Mucosa of gallbladder (tissue), 1 donor: ENCODE results near the gene ANKZF1. TPM values are rescaled to one million over a fixed set of nuclear protein-coding genes. Genes with fewer than 3 reads are reported as not detected.
"Not testable (repeated sequence)": the region's sequence is repeated elsewhere in the genome, so short reads cannot be mapped to it uniquely, and the experiment has no call there.

Experiments
- DNase-seq: peaks from one replicate; pipeline ENCODE4 v3.0.0-alpha.2; 2020; ENCODE audit warnings: low spot score
- total RNA-seq: library from RNA; stranded (reverse); gene quantifications from one replicate; pipeline ENCODE4 v1.2.1, GENCODE V29; 2021
- donor health status: DM: no; HTN: no; CAD: no.

ANKZF1 gene, protein sequence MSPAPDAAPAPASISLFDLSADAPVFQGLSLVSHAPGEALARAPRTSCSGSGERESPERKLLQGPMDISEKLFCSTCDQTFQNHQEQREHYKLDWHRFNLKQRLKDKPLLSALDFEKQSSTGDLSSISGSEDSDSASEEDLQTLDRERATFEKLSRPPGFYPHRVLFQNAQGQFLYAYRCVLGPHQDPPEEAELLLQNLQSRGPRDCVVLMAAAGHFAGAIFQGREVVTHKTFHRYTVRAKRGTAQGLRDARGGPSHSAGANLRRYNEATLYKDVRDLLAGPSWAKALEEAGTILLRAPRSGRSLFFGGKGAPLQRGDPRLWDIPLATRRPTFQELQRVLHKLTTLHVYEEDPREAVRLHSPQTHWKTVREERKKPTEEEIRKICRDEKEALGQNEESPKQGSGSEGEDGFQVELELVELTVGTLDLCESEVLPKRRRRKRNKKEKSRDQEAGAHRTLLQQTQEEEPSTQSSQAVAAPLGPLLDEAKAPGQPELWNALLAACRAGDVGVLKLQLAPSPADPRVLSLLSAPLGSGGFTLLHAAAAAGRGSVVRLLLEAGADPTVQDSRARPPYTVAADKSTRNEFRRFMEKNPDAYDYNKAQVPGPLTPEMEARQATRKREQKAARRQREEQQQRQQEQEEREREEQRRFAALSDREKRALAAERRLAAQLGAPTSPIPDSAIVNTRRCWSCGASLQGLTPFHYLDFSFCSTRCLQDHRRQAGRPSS
- total RNA-seq, result 74.4 TPM

DNA sequence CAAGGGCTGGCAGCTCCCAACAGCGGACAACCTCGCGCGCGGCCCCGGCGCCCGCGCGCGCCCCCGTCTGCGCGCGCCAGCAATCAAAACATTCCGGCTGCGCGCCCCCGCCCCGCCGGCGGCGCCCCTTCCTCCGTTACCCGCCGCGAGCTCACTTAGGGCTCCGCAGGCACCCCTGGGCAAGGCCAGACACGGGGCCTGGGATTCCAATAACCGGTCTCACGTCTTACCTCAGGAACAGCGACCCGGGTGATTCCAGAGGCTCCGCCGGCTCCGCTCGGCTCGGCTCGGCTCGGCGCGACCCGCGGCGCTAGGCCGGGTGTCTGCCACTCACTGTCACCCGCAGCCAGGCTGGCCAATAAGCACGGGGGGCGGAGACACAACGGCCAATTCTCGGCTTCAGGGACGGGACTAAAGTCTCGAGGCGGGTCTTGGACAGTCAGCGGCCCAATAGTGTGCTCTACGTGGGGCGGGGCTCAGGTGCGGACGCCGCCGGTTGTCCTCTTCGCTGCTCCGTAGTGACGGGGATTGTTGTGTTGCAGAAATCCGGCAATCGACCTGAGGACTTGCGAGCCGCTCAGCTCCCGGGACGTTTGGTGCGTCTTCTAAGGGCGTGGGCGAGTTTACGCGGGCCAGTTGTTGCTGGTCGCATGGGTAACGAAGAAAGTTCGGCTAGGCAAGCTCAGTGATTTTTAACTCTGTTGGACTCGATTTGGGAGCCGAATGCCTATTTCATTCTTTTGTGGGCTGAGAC is at the start of gene ANKZF1, which contains the start of gene ATG9A:
TSS of gene ANKZF1 (plus strand) at position 502 of the 754 bp plus-strand sequence. CDS start 452 bp downstream, outside the sequence.
TSS of gene ATG9A (minus strand) at position 332 of the 754 bp plus-strand sequence. CDS start 1,612 bp downstream, outside the sequence.
- DNase-seq, result peak; percentile 99

DNA sequence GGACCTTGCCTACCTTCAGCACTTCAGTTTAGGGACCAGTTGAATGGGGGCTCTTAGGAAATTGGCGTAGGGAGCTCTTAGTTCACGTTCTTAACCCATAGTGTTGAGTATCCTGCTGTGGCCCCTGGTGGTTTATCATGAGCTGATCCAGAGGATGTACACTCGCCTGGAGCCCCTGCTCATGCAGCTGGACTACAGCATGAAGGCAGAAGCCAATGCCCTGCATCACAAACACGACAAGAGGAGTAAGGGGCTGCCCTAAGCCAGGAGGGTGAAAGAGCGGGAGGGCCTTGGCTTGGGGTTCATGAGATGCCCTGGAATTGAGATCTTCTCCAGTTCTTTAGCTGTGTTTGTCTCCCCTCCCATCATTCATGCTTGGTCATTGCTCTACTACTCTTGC is 48.6 kb upstream of the ANKZF1 start:
- DNase-seq, result no peak

DNA sequence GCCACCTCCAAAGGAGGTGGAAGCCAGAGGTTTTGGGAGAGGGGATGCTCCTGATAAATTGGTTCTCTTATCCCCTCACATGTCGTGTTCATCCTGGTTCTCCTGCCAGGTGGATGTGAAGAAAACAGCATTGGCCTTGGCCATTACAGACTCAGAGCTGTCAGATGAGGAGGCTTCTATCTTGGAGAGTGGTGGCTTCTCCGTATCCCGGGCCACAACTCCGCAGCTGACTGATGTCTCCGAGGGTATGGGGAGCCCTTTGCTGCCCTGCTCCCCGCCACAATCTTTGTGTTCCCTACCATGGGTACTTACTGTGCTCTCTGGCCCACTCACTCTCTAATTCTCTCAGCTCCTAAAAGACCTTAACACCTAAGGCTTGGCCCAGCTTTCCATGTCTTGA is 48.1 kb upstream of the ANKZF1 start:
- DNase-seq, result no peak

DNA sequence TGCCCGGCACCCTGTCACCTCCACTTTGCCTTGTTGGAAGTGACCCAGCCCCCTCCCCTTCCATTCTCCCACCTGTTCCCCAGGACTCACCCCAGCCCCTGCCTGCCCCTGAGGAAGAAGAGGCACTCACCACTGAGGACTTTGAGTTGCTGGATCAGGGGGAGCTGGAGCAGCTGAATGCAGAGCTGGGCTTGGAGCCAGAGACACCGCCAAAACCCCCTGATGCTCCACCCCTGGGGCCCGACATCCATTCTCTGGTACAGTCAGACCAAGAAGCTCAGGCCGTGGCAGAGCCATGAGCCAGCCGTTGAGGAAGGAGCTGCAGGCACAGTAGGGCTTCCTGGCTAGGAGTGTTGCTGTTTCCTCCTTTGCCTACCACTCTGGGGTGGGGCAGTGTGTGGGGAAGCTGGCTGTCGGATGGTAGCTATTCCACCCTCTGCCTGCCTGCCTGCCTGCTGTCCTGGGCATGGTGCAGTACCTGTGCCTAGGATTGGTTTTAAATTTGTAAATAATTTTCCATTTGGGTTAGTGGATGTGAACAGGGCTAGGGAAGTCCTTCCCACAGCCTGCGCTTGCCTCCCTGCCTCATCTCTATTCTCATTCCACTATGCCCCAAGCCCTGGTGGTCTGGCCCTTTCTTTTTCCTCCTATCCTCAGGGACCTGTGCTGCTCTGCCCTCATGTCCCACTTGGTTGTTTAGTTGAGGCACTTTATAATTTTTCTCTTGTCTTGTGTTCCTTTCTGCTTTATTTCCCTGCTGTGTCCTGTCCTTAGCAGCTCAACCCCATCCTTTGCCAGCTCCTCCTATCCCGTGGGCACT is 47.1 kb upstream of the ANKZF1 start:
- no peak for DNase-seq

DNA sequence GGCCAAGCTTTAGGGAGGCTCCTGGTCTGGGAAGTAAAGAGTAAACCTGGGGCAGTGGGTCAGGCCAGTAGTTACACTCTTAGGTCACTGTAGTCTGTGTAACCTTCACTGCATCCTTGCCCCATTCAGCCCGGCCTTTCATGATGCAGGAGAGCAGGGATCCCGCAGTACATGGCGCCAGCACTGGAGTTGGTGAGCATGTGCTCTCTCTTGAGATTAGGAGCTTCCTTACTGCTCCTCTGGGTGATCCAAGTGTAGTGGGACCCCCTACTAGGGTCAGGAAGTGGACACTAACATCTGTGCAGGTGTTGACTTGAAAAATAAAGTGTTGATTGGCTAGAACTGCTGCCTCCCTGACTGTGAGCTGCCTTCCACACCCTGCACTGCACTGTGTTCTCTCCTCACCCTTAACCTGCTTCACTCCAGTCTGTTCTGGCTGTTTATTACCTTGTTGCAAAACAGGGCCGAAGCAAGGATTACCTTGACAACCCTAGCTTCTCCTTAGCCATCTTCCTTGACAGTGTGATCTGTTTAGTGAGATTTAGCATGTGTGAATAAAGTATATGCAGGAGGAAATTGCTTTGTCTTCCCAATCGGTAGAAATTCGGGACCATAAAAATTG is 46.3 kb upstream of the ANKZF1 start:
- DNase-seq, result no peak

DNA sequence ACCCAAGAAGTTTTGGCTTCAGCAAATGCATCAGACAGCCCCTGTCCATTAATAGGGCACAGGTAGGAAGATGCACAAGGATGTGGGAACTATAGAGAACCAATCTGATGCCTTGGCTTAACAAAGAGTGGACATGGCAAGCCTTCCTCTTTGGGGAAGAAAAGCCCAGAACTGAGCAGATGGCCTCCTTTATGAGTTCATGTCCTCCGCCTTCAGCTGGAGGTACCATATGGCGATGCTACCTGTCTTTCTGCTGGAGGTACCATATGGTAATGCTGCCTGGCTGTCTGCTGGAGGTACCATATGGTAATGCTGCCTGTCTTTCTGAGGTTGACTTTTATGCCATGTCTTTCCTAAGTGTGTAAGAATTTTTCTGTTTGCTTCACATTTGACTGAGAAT is 45.5 kb upstream of the ANKZF1 start:
- no peak for DNase-seq

DNA sequence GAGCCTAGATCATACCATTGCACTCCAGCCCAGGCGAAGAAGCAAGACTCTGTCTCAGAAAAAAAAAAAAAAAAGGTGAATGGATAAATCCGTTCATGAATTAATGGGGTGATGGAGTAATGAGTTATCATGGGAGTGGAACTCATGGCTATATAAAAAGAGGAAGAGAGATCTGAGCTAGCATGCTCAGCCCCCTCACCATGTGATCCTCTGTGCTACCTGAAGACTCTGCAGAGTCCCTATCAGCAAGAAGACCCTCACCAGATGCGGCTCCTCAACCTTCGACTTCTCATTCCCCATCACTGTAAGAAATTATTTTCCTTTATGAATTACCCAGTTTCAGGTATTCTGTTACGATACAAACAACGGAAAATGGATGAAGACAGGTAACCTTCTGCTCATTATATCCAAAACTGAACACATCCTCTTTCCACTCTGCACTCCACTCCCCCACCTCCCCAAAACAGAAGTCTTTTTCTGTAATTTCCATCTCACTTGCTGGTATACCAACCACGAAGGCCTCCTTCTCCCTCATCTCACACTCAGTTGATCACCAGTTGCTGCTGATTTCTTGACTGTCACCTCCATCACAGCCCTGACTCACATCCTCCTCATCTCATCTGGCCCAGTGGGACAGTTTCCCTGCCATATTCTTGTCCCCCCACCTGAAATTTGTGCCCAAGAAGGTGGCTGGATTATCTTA is 42.7 kb upstream of the ANKZF1 start:
- DNase-seq, result no peak

DNA sequence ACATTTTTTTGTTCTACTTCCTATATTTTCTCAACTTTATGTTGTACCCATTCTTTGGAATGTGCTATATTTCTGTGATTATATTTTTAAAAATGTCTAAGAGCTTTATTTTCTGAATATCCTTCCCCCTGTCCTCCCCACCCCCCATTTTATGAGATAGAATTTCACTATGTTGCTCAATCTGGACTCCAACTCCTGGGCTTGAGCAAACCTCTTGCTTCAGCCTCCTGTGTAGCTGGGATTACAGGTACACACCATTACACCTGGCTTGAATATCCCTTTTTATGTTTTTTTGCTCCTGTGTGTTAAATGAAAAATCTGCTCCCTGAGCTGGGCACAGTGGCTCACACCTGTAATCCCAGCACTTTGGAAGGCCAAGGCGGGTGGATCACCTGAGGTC is 32.2 kb upstream of the ANKZF1 start:
- DNase-seq, result no peak

DNA sequence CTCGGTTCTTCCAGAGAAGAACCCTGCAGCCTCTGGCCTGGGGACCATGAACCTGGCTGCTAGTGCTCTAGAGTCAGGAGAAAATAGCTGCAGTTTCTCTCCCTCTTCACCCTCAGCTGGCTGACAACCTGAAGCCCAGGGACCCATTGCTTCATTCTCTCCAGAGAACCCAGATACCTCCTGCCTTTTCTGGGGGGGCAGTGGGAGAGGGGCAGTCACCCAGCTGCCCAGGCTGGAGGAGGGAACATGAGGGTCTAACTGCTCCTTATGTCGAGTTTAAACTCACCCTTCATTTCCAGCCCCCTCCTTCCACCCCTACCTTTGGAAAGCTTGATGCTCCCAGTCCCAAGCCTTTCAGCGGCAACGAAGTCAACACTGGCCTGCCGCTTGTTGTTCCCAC is 30.6 kb upstream of the ANKZF1 start:
- DNase-seq, result no peak

DNA sequence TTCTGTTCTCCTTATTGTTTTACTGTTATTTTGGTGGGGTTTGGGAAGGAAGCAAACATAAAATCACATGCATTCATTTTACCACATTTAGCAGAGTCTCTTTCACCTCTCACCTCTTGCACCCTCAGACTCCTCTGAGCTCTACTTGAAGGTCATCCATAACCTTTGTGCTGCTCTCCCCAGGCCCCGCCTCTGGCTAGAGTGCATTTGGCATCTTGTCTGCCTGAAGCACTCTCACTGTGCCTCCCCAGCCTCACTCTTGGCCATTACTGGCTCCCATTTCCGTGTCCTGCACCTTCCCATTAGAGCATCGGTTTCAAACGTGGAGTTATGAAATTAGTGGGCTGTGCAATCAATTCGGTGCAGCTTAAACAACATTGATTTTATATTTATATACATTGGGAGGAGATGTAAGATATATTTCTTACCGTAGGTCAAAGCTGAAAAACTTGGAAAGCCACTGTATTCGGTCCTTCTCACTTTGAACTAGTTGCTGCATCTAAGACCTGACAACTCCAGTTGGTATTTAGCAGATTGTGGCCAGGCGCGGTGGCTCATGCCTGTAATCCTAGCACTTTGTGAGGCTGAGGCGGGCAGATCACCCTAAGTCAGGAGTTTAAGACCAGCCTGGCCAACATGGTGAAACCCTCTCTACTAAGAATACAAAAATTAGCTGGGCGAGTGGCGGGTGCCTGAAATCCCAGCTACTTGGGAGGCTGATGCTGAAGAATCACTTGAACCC is 30.0 kb upstream of the ANKZF1 start:
- DNase-seq, result no peak

DNA sequence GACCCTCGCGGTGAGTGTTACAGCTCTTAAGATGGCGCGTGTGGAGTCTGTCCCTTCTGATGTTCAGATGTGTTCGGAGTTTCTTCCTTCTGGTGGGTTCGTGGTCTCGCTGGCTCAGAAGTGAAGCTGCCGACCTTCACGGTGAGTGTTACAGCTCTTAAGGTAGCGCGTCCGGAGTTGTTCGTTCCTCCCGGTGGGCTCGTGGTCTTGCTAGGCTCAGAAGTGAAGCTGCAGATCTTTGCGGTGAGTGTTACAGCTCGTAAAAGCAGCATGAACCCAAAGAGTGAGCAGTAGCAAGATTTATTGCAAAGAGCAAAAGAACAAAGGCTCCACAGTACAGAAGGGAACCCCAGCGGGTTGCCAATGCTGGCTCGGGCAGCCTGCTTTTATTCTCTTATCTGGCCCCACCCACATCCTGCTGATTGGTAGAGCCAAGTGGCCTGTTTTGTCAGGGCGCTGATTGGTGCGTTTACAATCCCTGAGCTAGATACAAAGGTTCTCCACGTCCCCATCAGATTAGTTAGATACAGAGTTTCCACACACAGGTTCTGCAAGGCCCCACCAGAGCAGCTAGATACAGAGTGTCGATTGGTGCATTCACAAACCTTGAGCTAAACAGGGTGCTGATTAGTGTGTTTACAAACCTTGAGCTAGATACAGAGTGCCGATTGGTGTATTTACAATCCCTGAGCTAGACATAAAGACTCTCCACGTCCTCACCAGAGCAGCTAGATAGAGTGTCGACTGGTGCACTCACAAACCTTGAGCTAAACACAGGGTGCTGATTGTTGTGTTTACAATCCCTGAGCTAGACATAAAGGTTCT is 28.9 kb upstream of the ANKZF1 start:
- DNase-seq, result not testable (repeated sequence)

DNA sequence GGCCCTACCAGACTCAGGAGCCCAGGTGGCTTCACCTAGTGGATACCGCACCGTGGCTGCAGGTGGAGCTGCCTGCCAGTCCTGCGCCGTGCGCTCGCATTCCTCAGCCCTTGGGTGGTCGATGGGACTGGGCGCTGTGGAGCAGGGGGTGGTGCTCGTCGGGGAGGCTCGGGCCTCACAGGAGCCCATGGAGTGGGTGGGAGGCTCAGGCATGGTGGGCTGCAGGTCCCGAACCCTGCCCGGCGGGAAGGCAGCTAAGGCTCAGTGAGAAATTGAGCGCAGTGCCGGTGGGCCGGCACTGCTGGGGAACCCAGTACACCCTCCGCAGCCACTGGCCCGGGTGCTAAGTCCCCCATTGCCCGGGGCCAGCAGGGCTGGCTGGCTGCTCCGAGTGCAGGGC is 28.3 kb upstream of the ANKZF1 start:
- not testable (repeated sequence) for DNase-seq

DNA sequence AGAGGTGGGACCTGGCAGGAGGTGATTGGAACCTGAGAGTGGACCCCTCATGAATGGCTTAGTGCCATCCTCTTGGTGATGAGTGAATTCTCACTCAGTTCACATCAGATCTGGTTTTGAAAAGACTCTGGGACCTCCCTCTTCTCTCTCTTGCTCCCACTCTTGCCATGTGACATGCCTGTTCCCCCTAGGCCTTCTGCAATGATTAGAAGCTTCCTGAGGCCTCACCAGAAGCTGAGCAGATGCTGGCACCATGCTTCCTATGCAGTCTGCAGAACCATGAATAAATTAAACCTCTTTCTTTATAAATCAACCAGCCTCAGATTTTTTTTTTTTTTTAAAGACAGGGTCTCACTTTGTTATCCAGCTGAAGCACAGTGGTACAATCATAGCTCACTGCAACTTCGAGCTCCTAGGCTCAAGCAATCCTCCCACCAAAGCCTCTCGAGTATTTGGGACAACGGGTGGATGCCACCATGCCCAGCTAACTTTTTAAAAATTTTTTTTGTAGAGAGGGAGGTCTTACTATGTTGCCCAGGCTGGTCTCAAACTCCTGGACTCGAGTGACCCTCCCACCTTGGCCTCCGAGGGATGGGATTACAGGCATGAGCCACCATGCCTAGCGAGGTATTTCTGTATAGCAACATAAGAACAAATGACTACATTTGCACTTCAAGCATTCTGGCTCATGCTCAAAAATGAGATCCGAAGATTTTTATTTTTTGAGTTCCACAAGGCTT is 25.0 kb upstream of the ANKZF1 start:
- DNase-seq, result no peak

DNA sequence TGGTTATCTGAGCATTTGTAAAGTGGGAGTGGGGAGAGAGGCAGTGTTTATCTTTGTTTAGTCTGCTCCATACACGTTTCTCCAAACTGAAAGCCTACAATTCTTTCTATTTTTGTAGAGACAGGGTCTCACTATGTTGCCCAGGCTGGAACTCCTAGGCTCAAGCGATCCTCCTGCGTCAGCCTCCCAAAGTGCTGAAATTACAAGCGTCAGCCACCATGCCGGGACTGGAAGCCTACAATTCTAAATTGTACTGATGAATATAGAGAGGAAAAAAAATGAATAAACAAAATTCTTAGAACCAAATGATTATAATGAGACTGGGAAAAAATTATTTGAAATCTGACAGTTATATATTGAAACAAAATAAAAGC is 24.5 kb upstream of the ANKZF1 start:
- DNase-seq, result no peak

DNA sequence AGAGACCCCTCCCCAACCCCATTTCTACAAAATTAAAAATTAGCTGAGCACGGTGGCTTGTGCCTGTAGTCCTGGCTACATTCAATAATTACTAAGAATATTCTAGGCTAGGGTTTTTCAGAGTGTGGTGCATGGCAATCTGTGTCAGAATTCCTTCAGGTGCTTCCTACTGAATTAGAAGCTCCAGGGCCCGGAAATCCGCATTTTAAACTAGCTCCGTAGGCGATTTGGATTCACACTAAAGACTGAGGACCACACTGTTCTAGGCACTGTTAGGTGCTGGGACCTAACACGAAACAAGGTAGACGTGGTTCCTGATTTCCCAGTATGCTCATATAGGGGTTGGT is 23.7 kb upstream of the ANKZF1 start:
- no peak for DNase-seq

DNA sequence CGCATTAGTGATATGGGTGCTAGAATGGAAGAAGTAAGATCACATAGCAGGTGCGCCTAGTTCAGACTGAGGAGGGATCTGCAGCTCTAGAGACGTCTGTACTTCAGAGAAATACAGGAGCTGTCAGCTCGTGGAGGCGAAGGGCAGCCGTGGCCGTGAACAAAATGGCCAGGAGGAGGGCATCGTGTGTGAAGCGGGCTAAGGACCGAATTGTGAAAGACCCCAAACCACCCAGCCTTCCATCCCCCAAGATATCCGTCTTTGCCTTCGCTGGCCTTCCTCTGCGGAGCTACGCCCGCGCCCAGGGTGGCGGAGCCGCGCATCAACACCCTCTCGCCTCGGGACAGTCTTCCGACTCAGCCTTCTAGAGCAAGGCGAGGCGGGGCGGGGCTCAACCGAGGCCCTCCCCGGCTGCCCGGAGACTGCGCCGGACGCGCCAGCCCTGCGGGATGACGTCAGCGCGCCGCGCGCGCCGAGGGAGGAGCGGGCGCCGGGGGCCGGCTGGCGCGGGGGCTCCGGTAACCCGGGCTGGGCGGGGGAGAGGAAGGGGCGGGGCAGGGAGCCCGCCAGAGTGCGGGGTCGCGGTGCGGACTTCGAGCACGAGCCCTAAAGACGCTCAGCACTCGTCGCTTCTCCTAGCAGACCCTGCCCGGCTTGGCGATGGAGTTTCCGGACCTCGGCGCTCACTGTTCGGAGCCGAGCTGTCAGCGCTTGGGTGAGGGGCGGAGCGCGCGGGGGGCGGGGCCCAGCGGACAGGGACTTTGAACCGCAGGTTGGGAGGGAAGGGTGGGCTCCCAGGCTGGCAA is 23.1 kb upstream of the ANKZF1 start, which contains the start of gene ZFAND2B:
TSS of gene ZFAND2B (plus strand) at position 455 of the 806 bp plus-strand sequence. CDS start at position 661, 206 bp downstream.
- DNase-seq, result peak; percentile 95
